ENCODE data around the gene SULF2.
"Not testable (repeated sequence)": the region's sequence is repeated elsewhere in the genome, so short reads cannot be mapped to it uniquely, and the experiment has no call there.

SULF2 gene

DNA sequence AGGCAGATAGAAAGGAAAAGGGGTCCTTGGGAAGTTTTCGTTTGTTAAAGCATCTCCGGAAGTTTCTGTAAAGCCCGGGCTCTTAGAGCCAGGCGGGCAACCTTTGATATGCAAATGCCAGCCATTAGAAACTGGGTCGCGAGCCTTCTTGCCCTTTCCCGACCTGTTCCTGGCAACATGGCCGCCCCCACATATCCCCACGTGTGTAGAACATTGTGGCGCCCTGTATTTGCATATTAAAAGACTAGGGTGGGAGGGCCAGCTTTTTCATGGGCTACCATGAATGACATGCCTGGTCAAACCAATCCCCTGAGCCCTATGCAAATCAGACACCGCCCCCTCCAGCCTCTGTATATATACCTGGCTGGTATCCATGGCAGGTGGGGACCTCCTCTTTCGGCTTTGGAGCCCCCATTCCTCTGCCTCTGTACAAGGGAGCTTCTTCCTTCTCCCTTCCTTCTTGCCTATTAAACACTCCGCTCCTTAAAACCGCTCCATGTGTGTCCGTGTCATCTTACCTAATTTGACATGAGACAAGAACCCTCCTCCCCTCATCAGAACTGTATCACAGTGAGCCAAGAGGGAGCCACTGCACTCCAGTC is 19.0 kb upstream of the SULF2 start:
- DNase-seq, result not testable (repeated sequence)

GRCh38 chr20:47802975-47803374 is 17.7 kb upstream of the SULF2 start:
- DNase-seq, result no peak

DNA sequence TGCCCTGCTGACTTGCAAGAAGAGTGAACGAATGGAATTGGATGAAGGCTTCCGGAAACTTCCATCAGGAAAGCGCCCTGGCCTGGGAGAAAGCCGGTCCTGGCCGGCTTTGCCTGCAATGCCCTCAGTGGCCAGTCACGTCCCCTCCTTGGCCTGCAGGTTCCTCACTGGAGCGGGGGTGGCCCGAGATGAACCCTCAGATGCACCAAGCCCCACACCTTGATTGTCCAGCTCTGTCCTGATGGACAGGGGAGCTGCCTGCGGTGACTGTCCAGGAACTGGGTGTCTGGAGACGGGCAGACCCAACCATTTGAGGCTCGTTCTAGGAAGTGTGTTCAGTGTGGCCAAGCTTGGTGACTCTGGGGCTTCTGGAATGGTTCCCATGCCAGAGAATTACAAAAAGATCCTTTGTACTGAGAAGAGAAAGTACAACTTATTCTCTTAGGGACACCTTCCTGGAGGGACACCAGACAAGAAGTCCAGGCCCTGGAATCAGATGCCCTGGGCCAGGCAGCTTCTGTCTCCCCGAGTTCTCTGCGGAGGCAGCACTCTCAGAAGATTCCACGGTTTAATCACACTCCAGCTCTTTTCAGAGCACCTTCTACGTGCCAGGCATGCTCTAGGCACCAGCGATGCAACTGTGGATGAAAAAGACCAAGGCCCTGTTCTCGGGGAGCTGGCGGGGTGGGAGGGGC is 17.1 kb upstream of the SULF2 start:
- DNase-seq, result no peak

- DNase-seq, result no peak
Observed at GRCh38 chr20:47801759-47802158, 16.5 kb upstream of the SULF2 start.

DNA sequence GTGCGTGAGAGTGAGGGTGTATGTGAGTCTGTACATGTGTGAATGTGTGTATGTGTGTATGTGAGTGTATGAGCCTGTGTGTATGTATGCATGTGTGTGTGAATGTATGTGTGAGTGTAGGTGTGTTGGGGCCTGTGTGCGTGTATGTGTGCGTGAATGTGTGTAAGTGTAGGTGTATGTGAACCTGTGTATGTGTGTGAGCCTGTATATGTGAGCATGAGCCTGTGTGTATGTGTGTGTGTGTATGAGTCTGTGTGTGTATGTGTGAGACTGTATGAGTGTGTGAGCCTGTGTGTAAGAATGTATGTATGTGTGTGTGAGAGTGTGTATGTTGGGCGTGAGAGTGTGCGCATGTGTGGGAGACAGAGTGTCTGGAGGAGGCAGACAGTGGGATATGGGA is 15.8 kb upstream of the SULF2 start:
- no peak for DNase-seq

DNA sequence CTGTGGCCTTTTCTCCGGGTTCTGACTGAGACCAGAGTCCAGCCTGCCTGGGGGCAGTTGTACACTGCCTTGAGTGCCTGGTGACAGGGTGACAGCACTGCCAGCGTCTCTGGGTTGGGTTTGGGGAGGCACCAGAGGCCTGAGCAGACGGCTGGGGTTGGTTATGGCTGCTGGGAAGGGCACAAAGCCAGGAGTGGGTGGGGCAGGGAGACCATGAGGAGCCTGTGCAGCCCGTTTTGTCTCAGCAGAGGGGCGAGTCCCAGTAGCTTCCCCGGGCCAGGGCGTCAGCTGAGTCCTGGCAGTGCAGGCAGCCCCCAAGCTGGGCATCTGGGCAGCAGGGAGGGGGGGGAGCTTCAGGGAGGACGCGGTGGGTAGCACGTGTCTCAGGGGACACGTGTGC is 15.3 kb upstream of the SULF2 start:
- DNase-seq, result no peak

- DNase-seq, result no peak
Observed at GRCh38 chr20:47799116-47799715, 13.9 kb upstream of the SULF2 start.

- no peak for DNase-seq
Observed at GRCh38 chr20:47796971-47797370, 11.7 kb upstream of the SULF2 start.

- no peak for DNase-seq
Observed at GRCh38 chr20:47795214-47795907, 10.1 kb upstream of the SULF2 start.

GRCh38 chr20:47794264-47794663 is 9.0 kb upstream of the SULF2 start:
- DNase-seq, result not testable (repeated sequence)

GRCh38 chr20:47792021-47792618 is 6.8 kb upstream of the SULF2 start:
- DNase-seq, result no peak

GRCh38 chr20:47791084-47791599 is 5.9 kb upstream of the SULF2 start:
- no peak for DNase-seq

GRCh38 chr20:47790580-47790965 is 5.3 kb upstream of the SULF2 start:
- DNase-seq, result no peak

DNA sequence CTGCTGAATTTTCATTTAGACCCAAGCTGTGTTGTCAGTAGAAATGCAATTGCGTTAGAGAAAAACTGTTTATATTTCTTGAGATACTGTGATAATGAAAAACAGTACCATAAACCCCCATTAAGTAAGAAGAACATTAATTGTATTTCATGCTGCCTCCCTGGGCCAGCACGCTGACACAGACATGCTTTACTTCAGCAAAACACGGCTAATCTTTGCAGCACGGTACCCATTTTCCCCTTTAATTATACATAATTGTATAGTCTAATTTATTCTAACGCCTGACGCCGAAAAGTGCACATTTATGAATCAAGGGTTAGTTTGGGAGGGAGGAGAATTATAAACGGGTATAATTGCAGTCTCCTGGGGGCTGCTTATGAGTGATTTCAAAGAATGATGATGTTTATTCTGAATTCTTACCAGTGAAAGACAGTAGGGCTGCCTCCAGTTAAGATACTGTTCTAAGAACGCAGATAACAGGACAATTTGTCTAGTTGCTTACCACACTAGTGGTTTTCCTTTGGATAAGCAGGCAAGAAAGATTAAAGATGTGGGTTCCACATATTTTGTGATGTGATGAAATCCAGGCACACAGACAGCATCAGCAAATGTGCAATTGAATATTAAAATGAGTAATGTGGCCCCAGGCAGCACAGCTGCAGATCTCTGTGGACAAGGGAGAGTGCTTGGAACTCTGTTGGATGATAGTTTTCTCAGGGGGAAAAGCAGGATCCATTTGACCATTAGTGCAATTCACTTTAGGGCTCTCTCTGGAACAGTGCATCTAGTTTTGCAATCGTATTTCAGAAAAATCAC is 4.7 kb upstream of the SULF2 start:
- DNase-seq, result no peak

- DNase-seq, result no peak
Observed at GRCh38 chr20:47789081-47789763, 3.9 kb upstream of the SULF2 start.

DNA sequence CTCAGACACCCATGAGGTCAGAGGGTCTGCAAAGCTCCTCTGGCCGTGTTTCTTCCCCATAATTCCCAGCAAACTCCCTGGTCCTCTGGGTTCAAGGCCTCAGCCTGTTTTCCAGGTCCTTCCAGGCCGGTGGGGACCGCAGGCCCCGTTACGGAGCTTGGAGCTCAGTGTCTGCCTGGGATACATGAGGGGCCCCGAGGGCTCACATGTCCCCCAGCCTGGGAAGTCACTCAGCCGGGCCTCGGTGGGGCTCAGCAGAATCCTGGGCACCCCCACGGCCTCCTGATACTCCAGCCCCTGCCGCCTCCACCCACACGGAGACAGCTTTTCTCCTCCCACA is 3.4 kb upstream of the SULF2 start:
- DNase-seq, result no peak

DNA sequence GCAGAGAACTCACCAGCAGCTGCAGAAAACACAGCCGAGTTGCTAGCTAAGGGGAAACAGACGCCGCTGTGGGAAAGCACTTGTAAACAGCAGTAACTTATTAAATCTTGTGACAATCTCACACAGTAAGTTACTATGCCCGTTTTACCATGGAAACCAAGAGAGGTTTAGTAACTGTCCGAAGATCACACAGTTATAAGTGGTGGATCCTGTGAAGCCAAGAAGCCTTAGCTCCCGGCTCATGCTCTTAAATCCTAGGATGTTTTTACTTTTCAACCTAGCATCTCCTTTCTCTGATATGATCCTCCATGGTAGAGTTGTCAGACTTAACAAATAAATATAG is 1.5 kb upstream of the SULF2 start:
- no peak for DNase-seq

DNA sequence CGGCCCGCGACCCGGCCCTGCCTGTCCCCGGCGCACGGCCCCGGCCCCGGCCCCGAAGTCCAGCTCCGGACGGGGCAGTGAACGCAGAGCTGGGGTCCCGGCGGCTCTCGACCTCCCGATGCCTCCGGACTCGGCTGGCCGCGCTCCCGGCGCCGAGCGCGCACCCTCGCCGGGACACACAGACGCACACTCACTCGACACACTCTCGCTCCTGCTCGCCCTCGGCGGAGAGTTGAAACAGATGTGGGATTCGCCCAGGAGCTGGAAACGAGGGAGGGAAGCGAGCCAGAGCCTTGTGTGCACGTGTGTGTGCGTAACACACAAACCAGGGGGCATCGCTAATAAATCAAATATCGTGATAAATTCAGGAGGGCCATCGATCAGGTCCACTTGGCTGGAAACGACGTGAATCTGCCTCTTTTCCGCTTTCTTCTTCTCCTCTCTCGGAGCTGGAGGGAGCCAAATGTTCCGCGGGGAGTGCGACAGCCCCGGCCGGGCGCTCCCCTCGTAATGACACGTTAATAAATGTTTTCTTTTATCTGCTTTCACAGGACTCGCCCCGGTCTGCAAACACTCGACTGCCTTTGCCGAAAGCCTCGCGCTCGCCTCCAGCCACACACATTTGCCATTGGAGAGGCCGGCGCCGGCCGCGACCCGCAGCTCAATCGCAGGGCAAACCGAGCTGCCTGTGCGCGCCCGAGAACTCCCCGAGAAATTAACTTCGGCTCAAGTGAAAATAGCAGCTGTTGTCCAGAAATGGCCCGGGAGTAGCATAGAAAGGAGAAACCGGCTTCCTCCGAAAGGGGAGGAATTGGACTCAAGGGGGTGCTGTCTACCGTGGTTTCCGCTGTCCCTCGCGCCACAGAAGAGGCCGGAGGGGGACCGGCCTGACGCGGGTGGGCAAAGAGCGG is 828 bp upstream of the SULF2 start:
- DNase-seq, result no peak

DNA sequence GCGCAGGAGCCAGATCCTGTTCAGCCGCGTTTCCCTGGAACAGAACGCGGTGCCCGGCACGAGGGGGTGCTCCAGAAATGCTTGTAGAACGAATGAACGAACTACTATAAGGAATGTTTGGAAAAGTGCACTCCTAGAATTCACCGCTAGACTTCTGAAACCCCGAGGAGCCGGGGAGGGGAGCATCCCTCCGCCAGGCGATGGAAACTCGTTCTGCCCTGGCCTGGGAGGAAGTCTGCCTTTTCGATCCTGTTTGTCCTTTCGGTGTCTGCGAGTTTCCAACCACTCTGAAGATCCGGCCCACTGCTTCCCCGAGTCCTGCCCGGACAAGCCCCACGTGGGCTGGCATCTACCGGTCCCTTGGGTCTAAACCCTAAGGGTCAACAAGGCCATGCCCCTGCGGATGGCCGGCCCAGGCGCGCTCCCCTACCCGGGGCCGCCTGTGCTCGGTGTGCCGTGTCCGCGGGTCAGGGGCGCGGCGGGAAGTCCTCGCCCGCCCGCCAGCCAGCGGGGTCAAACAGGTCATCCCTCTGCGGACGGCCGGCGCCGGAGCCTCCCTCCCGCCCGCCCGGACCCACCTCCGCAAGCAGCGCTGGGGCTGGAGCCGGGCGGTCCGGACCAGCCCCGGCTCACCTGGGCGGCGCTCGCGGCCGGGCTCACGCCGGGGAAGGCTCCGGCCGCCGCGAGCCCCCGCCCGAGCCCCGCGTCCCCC is 526 bp downstream of the SULF2 start:
- DNase-seq, result no peak

Data from CD4-positive, alpha-beta T cell treated with Interleukin-21 for 1 hour (primary cell).